ENCODE data around the gene RABGAP1L. TPM values are rescaled to one million over a fixed set of nuclear protein-coding genes. Genes with fewer than 3 reads are reported as not detected.
"Not testable (repeated sequence)": the region's sequence is repeated elsewhere in the genome, so short reads cannot be mapped to it uniquely, and the experiment has no call there.

The RABGAP1L gene
- total RNA-seq, 1 donor from 2014 or later, result 17.0 TPM

DNA sequence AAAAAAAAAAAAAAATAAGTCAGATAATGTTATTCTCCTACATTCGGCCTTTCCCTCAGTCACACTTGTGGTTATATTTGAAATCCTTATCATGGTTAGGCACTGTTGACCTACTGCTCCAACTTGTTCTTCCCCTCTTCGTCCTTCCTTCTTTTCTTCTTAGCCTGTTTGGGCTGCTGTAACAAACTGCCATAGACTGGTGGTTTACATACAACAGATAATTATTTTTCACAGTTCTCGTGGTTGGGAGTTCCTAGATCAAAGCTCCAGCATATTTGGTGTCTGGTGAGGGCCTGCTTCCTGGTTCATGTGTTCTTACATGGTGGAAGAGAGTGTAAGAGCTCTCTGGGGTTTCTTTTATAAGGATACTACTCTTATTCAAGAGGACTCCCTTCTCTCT lies 73.4 kb downstream of the RABGAP1L start:
- ATAC-seq (no peak), DNase-seq (ENCODE audit: low spot score) (no peak)

GRCh38 chr1:174238845-174239501 lies 79.7 kb downstream of the RABGAP1L start:
- not testable (repeated sequence) for ATAC-seq; DNase-seq (ENCODE audit: low spot score)

DNA sequence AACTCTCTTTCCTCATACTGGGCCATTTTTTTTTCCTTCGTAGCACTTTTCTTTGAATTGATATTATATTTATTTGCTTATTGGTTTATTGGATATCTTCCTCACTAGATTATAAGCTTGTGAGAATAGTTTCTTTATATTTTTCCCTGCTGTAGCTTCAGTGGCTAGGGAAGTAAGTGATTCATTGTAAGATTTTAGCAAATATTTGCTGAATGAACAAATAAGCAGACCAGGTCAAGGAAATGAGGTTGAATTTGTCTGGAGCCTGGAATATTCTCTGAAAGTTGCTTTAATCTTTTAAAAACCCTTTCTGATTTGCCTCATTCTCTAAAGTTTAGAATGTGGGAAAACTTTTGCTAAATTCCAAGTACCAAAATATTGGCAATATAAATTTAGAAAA lies 80.2 kb downstream of the RABGAP1L start:
- ATAC-seq (peak; percentile 34), DNase-seq (ENCODE audit: low spot score) (no peak)

DNA sequence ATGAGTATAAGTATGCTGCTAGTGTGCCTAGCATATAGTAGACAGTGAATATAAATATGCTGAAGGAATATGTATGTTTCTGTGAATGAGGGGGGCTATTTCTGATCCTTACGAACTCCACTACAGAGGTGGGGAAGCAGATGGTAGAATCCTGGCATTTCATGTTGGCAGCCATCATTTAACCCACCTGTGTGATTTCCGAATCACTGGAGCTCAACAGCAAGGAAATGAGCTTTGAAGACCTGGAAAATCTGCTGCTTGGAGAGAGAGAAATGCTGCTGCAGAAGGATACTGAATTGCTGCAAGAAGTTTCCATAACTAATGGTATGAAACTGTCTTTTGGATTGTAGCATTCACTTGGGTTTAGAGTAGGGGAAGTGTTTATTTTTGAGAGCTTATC lies 83.5 kb downstream of the RABGAP1L start:
- DNase-seq (ENCODE audit: low spot score) (no peak), ATAC-seq (no peak)

DNA sequence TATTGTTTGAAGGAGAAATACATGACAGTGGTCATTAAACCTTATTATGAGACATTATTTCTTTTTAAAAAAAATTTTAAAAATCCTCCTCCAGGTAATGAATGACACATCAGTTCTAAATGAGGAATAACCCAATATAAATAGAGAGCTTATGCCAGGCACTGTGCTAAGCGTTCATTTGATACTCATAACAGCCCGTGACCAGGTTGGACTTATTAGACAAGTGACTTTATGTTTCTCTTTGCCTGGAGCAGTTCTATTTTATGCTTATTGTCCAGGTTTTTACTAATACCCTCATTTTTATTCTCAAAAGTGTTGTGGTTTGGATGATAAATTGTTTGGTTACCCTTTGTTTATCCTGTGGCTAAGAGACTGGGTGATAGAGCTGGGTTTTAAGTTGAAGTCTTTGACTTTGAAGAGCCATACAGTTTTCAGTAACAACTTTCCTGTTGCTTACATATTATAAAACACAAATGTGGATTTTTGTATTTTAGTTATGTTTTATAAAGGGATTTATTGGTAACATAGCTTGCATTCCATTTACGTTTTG lies 84.2 kb downstream of the RABGAP1L start:
- DNase-seq (ENCODE audit: low spot score) (no peak), ATAC-seq (no peak)

GRCh38 chr1:174244017-174244416 lies 84.7 kb downstream of the RABGAP1L start:
- DNase-seq (ENCODE audit: low spot score) (no peak), ATAC-seq (no peak)

- ATAC-seq (no peak), DNase-seq (ENCODE audit: low spot score) (no peak)
Measured at GRCh38 chr1:174247472-174247871, 88.2 kb downstream of the RABGAP1L start.

GRCh38 chr1:174248041-174248440 lies 88.7 kb downstream of the RABGAP1L start:
- no peak for ATAC-seq
- no peak for DNase-seq (ENCODE audit: low spot score)

- not testable (repeated sequence) for DNase-seq (ENCODE audit: low spot score); ATAC-seq
Measured at GRCh38 chr1:174256386-174256785, 97.1 kb downstream of the RABGAP1L start.

DNA sequence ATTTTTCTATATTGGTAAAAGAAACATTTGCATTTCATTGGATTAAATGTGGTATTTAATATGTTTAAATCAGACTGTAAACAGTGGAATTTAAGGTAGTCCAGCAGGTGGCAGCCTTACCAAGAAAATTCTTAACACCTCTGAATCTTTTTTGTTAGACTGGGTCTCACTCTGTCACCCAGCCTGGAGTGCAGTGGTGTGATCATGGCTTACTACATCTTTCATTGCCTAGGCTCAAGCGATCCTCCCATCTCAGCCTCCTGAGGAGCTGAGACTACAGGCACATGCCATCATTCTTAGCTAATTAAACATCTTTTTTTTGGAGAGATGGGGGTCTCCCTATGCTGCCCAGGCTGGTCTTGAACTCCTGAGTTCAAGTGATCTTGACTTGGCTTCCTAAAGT lies 98.8 kb downstream of the RABGAP1L start:
- ATAC-seq (peak; percentile 83), DNase-seq (ENCODE audit: low spot score) (no peak)

DNA sequence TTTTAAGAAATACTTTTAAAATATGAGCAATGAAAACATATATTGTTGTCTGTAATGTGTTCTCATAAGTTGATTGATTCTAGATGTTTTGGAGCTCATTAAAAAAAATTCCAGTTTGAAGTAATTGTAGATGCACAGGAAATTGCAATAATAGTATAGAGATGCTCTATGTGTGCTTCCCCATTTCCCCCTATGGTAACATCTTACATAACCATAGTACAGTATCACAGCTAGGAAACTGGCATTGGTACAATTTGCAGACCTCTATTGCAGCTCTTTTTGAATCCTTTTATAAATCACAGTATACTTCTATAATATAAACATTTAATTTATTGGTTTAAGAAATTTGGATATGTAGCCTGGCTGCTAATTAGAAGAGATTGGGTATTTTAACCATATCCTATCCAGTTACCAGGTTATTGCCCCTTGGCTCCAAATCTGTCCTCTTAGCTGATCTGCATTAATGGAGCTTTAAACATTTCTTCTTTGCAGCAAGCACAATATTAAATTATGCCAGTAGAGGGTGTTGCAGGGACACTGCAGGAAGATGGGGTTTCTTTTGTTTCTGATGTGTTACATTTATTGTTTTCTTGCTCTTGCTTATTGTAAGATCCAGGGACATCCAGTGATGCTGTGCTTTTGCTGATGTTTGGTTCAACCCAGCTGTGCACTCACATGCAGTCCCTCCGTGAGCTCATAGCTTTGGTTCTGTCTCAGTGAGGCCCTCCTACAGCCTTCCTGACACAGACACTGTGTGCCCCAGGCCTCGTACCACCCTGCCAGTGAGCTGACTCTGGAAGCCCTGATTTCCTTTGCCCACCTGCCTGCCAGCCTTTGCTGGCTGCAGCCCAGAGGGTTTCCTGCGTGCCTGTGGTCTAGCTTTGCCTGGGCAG lies 103.3 kb downstream of the RABGAP1L start:
- ATAC-seq (peak; percentile 76), DNase-seq (ENCODE audit: low spot score) (no peak)

- ATAC-seq (no peak), DNase-seq (ENCODE audit: low spot score) (no peak)
Measured at GRCh38 chr1:174265282-174265681, 106.0 kb downstream of the RABGAP1L start.

GRCh38 chr1:174266476-174266875 lies 107.2 kb downstream of the RABGAP1L start:
- no peak for ATAC-seq
- no peak for DNase-seq (ENCODE audit: low spot score)

DNA sequence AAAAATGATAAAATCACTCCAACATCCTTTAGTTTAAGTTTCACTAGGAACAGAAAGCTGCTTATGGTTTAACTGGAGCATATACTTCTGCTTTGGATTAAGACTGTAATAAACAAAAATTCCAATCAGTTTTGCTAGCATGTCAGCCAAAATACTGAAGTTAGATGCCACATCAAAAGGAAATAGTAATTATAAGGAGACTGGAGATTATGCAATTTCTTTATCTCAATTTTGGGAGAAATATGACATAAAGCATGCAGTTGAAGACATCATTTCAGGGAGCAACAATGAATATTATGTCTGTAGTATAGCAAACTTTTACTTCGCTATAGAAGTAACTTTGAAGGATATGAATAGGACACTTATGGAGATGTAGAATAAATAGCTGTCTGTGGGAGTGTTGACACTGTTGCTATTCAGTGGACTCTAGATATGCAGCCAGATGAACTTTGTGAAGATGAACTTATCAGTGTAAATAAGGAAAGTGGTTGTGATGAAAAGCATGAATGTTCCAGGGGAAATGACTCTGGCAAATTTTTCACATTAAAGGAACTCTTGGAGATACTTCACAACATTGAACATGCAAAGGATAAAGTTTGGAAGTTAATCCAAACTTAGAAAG lies 107.8 kb downstream of the RABGAP1L start:
- ATAC-seq (peak; percentile 89), DNase-seq (ENCODE audit: low spot score) (no peak)

DNA sequence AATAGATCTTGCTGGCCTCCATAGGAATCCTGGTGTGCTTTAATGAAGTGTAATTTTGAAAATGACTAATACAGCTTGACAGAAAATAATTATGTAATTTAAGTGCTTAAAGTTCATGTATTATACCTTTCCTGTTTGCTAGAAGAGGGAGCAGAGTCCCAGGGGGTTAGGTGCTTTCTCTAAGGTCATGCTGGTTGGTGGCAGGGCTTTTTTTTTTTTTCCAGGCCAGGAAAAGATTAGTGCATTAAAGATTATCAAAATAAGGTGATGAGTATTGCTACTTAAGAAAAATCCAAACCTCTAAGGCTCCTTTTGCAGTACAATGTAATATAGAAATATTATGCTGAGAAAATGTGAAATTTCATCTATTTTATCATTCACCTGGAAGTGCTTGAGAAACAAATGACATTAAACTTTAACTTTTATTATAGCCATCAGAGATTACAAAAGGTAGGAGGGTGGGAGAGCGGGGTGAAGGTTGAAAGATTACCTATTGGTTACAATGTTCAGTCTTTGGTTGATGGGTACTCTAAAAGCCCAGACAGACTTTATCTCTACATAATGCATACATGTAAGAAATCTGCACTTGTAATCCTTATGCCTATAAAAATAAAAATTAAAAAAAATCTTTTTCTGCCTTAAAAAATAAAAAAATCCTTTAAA lies 110.8 kb downstream of the RABGAP1L start:
- ATAC-seq, result peak; percentile 74
- no peak for DNase-seq (ENCODE audit: low spot score)

DNA sequence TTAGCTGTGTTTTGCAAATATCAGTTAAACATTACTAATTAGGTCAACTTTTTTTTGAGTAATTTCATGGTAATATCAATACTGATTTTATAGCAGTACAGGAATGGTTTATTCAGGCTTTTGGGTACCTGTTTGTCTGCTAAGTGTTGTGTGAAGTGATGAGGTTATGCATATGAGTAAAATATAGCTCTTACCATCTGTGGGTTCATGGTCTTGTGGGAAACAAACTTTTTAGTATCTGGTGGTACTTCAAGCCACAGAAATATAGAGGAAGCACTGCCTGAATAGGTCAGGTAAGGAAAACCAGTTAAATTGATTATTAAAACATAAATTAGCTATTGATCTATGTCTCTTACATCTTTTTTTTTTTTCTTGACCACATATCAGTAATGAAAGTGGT lies 113.9 kb downstream of the RABGAP1L start:
- no peak for DNase-seq (ENCODE audit: low spot score)
- no peak for ATAC-seq

DNA sequence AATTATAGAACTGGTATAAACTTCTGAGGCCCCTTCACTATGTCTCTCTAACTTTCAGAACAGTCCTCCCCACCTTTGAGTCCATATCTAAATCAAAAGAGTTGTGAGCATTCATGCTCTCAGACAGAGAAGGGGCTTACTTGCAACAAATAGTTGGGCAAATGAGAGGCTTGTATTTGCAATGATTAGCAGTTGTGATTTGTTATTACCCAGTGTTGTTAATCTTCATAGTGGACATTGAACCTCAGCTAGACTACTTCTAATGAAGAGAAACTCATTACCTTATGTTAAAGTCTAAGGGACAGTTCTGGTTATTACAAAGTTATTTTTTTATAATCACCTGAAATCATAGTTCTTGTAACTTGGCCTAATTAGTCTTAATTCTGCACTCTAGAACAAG lies 114.5 kb downstream of the RABGAP1L start:
- ATAC-seq (no peak), DNase-seq (ENCODE audit: low spot score) (no peak)

- ATAC-seq, result no peak
- DNase-seq (ENCODE audit: low spot score), result no peak
Measured at GRCh38 chr1:174274452-174274851, 115.1 kb downstream of the RABGAP1L start.

DNA sequence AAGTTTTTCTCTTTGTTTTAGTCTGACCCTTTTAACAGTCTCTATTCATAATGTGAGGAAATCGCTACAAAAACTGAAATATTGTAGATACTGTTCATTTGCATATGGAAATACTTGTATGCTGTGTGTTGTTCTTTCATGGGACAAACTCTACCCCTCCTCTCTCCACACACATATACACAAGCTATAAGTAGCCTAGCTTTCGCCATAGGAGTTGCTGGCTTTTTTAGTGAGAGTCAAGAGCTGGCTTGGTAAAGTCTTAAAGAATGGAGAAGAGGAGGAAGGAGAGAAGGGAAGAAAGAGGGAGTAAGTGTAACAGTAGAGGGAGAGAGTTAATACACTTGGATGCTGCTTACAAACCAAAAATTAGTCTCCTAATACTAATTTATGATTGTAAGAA lies 115.6 kb downstream of the RABGAP1L start:
- DNase-seq (ENCODE audit: low spot score) (no peak), ATAC-seq (no peak)

DNA sequence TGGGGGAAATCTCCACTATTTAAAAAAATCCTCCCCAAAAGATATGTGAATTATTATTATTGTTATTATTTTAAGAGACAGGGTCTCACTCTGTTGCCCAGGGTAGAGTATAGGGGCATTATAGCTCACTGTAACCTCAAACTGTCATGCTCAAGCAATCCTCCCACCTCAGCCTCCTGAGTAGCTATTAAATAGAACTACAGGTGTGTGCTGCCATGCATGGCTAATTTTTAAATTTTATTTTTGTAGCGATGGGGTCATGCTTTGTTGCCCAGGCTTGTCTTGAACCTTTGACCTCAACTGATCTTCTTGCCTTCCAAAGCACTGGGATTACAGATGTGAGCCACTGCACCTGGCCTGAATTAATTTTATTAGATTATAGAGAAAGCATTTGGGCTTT lies 116.8 kb downstream of the RABGAP1L start:
- no peak for ATAC-seq

DNA sequence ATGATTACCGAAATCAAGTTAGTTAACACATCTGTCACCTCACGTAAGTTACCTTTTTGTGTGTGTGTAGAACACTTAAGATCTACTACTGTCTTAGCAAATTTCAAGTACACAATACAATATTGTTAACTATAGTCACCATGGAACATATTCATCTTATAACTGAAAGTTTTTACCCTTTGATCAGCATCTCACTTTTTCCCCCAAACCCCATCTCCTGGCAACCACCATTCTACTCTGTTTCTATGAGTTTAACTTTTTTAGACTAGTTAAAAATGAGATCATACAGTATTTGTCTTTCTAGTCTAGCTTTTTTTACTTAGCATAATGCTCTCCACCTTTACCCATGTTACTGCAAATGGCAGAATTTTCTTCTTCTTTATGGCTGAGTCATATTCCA lies 124.7 kb downstream of the RABGAP1L start:
- ATAC-seq, result no peak
- DNase-seq (ENCODE audit: low spot score), result no peak

More for the DNA sequence above, 116.8 kb downstream of the RABGAP1L start:
- DNase-seq (ENCODE audit: low spot score), result no peak
